OCI-LY1 (cell line): ENCODE data around the gene TMEM255A.

Source experiments
- H2AFZ ChIP-seq: fragments of 200-600 bp; sonication (generic), shearing (Covaris generic); 2 replicates; pipeline ENCODE4 v1.6.0; 2014; ENCODE audit warnings: antibody characterized with exemption, mild to moderate bottlenecking, low read length
- H3F3A ChIP-seq: fragments of 200-600 bp; sonication (generic), shearing (Covaris generic); 2 replicates; pipeline ENCODE4 v1.6.0; 2014; ENCODE audit warnings: mild to moderate bottlenecking, antibody characterized with exemption, low read length, moderate library complexity; ENCODE audit not compliant: insufficient read depth
- H3K27ac ChIP-seq: fragments of 200-600 bp; sonication (generic); 2 replicates; pipeline ENCODE4 v1.5.1; 2014; ENCODE audit warnings: low read length, mixed run types, mild to moderate bottlenecking, low read depth; ENCODE audit not compliant: poor library complexity, severe bottlenecking
- H3K27me3 ChIP-seq: fragments of 200-600 bp; sonication (generic); 2 replicates; pipeline ENCODE4 v1.6.0; 2014; ENCODE audit warnings: antibody characterized with exemption, mild to moderate bottlenecking, low read length, moderate library complexity; ENCODE audit not compliant: insufficient read depth
- H3K36me3 ChIP-seq: fragments of 200-600 bp; sonication (generic); 2 replicates; pipeline ENCODE4 v1.6.1; 2014; ENCODE audit warnings: mild to moderate bottlenecking, antibody characterized with exemption, low read length, moderate library complexity, mixed read lengths; ENCODE audit not compliant: insufficient read depth
- H3K4me1 ChIP-seq: fragments of 200-600 bp; sonication (generic); 2 replicates; pipeline ENCODE4 v1.5.1; 2014; ENCODE audit warnings: mild to moderate bottlenecking, low read length, moderate library complexity; ENCODE audit not compliant: insufficient read depth, severe bottlenecking
- H3K4me2 ChIP-seq: fragments of 200-600 bp; sonication (generic), shearing (Covaris generic); 2 replicates; pipeline ENCODE4 v1.6.1; 2014; ENCODE audit warnings: low read length
- H3K4me3 ChIP-seq: fragments of 200-600 bp; sonication (generic); 2 replicates; pipeline ENCODE4 v1.5.1; 2014; ENCODE audit warnings: low read length, low read depth, mild to moderate bottlenecking, mixed read lengths; ENCODE audit not compliant: poor library complexity, severe bottlenecking
- H3K79me2 ChIP-seq: fragments of 200-600 bp; shearing (Covaris generic); 2 replicates; pipeline ENCODE4 v1.6.1; 2016; ENCODE audit warnings: mixed run types, low read length, mixed read lengths; ENCODE audit not compliant: insufficient read depth
- H3K9ac ChIP-seq: fragments of 200-600 bp; sonication (generic), shearing (Covaris generic); 2 replicates; pipeline ENCODE4 v1.6.1; 2014; ENCODE audit warnings: mild to moderate bottlenecking, low read length, mixed read lengths
- H3K9me2 ChIP-seq: fragments of 200-600 bp; sonication (generic), shearing (Covaris generic); 2 replicates; pipeline ENCODE4 v1.6.1; 2014; ENCODE audit warnings: low read depth, mild to moderate bottlenecking, low read length, mixed read lengths
- H3K9me3 ChIP-seq: fragments of 200-600 bp; shearing (Covaris generic); 2 replicates; pipeline ENCODE4 v1.6.1; 2014; ENCODE audit warnings: low read length, mixed read lengths
- H4K20me1 ChIP-seq: fragments of 200-600 bp; sonication (generic), shearing (Covaris generic); 2 replicates; pipeline ENCODE4 v1.6.0; 2016; ENCODE audit warnings: mild to moderate bottlenecking, low read length; ENCODE audit not compliant: insufficient read depth
- CTCF ChIP-seq: fragments of 200-600 bp; sonication (generic), shearing (Covaris generic); IDR thresholded peaks from 2 replicates; pipeline ENCODE4 v1.5.1; 2017; ENCODE audit warnings: mild to moderate bottlenecking, antibody characterized with exemption, low read length, moderate library complexity, mixed read lengths
- EZH2 ChIP-seq: fragments of 200-600 bp; sonication (generic), shearing (Covaris generic); IDR thresholded peaks from 2 replicates; pipeline ENCODE4 v1.8.0; 2017; ENCODE audit warnings: borderline replicate concordance, mixed run types, mild to moderate bottlenecking, antibody characterized with exemption, low read length, moderate library complexity, mixed read lengths

Gene TMEM255A

GRCh38 chrX:120223374-120223773 lies 87.9 kb downstream of the TMEM255A start:
- Histone ChIP-seq H3K4me1 (no peaks in the 10 kb centered on the region), H2AFZ (no peak overlapping the region), H3K9me3 (no peaks in the 10 kb centered on the region), H3K4me3 (no peak overlapping the region), H3K79me2 (no peaks in the 10 kb centered on the region), H3K9ac (no peak overlapping the region), H3K9me2 (no peaks in the 10 kb centered on the region), H3F3A (no peaks in the 10 kb centered on the region), H3K27ac (no peak overlapping the region), H4K20me1 (no peaks in the 10 kb centered on the region), H3K36me3 (no peaks in the 10 kb centered on the region; the same call in 1 of the 2 replicates), H3K4me2 (no peak overlapping the region), H3K27me3 (no peaks in the 10 kb centered on the region)
- TF ChIP-seq CTCF (no peak), EZH2 (no peak)

DNA sequence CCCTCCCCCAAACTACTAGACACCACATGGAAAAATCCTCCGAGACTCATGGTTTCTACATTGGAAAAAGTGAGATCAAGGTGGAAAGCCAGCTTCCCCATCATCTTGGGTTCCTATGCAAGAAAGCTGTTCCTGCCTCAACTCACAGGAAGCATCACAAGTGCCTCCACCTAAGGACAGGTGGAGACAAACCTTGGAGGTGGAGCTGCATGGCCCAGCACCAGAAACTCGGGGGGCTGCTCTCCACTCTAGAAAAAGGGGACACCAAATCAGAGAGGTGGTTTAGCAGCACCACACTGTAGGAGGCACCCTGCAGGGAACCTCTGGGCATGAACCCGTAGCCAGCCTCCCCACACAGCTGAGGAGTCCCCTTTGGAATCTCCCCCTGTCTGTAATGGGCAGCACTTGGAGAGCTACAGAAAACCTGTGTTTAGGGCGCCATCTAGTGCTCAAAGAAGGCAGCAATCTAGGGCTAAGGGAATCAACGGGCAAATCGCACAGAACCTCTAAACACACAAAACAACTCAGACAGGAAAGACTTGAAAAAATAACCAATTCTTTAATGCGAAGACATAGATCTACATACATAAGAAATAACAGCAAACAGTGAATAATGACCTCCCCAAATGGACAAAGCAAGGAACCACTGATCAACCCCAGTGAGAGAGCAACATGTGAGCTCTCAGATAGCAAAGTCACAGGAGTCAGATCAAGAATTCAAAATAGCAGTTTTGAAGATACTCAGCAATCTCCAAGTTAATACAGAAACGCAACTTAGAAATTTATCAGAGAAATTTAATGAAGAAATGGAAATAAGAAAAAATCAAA lies 97.6 kb downstream of the TMEM255A start:
- Histone ChIP-seq H3K27me3 (no peaks in the 10 kb centered on the region), H3K27ac (no peak overlapping the region), H3K9me2 (no peaks in the 10 kb centered on the region), H3F3A (no peaks in the 10 kb centered on the region), H3K9ac (no peak overlapping the region), H3K4me1 (no peaks in the 10 kb centered on the region), H4K20me1 (no peaks in the 10 kb centered on the region), H3K4me2 (no peak overlapping the region), H2AFZ (no peak overlapping the region), H3K36me3 (no peaks in the 10 kb centered on the region), H3K4me3 (no peak overlapping the region), H3K79me2 (no peaks in the 10 kb centered on the region), H3K9me3 (no peaks in the 10 kb centered on the region)
- peak; percentile 58 for TF ChIP-seq CTCF
- TF ChIP-seq EZH2 = no peak
